Cardiac septum (tissue), 1 donor: ENCODE measurements around the gene XKR8. TPM values are rescaled to one million over a fixed set of nuclear protein-coding genes. Genes with fewer than 3 reads are reported as not detected.

Experiments
- DNase-seq: peaks from one replicate; pipeline ENCODE4 v3.0.0-alpha.2; 2020; ENCODE audit warnings: low spot score
- intact Hi-C: fragments of 100-400 bp; cut with DNase I; formaldehyde crosslinking; loops from one replicate; pipeline ENCODE4 v1.14.0; 2022
- long read RNA-seq: library from polyadenylated mRNA; unstranded; transcript quantifications from one replicate; pipeline ENCODE4 v2.0.0, GENCODE V29; 2021
- total RNA-seq: library from RNA; stranded (reverse); fragmentation: NEBNext Ultra II Directional; extraction: Animal tissue kit (Norgen Biotek cat#: 25700); gene quantifications from one replicate; pipeline ENCODE4 v1.2.1, GENCODE V29; 2021
- donor health status: DM: no; HTN: no; CAD: no.

XKR8 gene, protein sequence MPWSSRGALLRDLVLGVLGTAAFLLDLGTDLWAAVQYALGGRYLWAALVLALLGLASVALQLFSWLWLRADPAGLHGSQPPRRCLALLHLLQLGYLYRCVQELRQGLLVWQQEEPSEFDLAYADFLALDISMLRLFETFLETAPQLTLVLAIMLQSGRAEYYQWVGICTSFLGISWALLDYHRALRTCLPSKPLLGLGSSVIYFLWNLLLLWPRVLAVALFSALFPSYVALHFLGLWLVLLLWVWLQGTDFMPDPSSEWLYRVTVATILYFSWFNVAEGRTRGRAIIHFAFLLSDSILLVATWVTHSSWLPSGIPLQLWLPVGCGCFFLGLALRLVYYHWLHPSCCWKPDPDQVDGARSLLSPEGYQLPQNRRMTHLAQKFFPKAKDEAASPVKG
- total RNA-seq = 3.0 TPM
- long read RNA-seq, partial matches to known transcripts = 1 of 6 reads
- long read RNA-seq, other reads (novel, unspliced or antisense) = 3 of 6 reads

GRCh38 chr1:27959792-27960603 lies at the start of gene XKR8:
Gene XKR8 (plus strand): TSS chr1:27959973. CDS start chr1:27960070, 97 bp downstream.
- peak; percentile 92 for DNase-seq
- intact Hi-C loops = no loop called here

- DNase-seq = no peak
- intact Hi-C loops = no loop called here
Observed at GRCh38 chr1:27912429-27912828, 47.3 kb upstream of the XKR8 start.

- no peak for DNase-seq
Observed at GRCh38 chr1:27915082-27915575, 44.6 kb upstream of the XKR8 start.

DNA sequence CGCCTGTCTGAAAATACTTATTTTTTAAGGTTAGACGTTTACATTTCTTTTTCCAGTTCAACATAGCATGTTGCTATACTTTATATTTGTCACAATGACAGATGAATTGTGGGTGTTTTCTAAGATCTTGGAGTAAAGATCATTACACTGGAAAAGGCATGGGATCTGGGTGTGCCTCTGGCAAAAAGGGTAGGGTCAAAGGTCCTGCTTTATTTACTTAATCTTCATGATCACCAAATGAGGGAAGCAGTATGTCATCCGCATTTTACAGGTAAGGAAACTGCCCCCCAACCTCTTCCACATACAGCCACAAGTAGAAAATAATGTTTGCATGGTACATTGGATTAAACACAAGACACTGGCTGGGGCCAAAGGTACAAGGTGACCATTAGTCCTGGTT lies 37.5 kb upstream of the XKR8 start:
- intact Hi-C loops = no loop called here
- DNase-seq = no peak

More at GRCh38 chr1:27915082-27915575, 44.6 kb upstream of the XKR8 start:
- intact Hi-C loops = no loop called here

DNA sequence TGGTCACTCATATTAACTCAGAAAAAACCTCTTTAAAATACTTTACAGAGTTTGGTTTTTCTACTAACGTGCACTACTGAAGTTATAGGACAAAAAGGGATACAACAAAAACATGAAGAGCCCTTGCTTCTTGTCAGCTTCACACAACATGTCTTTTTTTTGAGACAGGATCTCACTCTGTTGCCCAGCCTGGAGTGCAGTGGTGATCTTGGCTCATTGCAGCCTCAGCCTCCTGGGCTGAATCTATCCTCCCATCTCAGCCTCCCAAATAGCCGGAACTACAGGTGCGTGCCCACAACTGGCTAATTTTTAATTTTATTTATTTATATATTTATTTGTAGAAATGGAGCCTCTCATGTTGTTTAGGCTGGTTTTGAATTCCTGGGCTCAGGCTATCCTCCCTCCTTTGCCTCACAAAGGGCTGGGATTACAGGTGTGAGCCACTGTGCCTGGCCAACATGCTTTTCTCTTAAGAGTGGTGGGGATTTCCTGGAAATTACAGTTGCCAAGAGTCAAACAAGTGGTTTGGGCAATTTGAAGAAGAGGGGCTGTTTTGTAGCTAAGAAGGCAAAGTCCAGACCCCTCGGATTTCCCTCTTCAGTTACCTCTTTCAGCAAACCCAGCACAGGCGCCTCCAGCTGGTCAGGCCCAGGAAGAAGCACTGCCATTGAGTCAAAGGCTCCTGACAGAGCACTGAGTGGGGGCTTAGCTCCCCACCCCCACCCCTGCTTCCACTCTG lies 31.4 kb upstream of the XKR8 start:
- intact Hi-C loops = no loop called here
- DNase-seq = no peak

DNA sequence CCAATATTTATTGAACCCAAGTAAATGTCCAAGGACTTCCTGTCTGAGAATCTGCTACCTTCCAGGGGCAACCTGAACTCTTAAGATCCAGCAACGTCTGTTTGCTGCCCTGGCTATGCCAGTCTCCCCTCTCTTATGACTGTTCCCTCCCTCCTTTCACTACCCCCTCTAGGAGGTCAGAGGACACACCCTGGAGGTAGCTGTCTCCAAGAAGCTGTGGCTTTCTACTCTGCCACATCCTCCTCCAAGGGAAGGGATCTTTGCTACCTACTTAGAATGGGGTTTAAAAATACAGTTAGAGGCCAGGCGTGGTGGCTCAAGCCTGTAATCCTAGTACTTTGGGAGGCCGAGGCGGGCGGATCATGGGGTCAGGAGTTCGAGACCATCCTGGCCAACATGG lies 28.6 kb upstream of the XKR8 start:
- intact Hi-C loops = no loop called here
- DNase-seq = no peak

GRCh38 chr1:27931759-27932158 lies 28.0 kb upstream of the XKR8 start:
- intact Hi-C loops = no loop called here
- DNase-seq = no peak

DNA sequence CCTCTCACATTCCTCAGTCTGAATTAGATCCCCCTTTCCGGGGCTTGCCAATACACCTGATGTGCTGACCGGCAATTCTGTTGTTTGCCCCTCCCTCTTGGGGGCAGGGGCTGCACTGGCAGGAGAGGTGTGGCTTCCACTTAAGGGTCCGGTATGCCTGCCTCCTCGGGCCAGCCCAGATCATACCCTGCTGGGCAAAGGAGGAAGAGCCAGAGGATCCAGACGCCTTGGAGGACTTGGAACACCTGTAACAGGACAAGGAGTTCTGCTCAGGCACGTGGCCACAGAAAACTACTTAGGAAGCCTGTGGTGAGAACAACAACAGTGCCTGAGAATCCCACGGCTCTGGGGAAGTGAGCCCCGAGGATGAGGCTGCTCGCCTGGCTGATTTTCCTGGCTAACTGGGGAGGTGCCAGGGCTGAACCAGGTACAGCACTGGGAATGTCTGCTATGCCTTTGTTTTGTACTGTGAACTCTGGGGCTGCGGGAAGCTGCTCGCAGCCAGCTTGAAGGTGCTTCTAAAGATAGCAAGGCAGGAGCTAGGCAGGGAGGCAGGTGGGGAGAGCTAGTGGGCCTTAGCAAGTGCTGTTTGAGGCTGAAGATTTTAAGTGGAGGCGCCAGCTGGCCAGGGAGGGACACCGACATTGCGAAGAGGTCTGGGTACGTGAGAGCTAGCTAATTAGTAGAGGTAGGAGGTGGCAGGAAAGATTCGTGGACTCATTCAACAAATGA lies 24.8 kb upstream of the XKR8 start, which contains the start of gene SMPDL3B:
TSS of gene SMPDL3B (plus strand) at position 183 of the 732 bp plus-strand sequence. CDS start at position 367, 184 bp downstream.
- intact Hi-C loops = no loop called here

DNA sequence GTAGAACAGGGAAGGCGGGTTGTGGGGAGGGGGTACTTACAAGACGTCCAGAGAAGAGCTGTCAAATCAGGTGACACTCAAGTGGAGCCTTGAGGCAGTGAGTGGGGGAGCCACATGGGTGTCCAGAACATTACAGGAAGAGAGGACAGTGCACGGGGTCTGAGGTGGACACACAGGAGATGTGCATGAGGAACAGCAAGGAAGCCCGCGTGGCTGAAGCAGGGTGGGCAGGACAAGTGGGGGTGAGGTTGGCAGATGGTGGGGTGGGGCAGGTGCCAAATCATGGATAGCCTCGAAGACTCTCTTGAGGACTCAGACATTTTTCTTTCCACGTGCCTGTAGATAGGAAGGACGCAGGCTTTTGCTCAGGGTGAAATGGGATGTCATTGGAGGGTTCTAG lies 24.1 kb upstream of the XKR8 start:
- intact Hi-C loops = no loop called here
- no peak for DNase-seq

More for the DNA sequence above, 24.8 kb upstream of the XKR8 start, which contains the start of gene SMPDL3B:
- DNase-seq = no peak

DNA sequence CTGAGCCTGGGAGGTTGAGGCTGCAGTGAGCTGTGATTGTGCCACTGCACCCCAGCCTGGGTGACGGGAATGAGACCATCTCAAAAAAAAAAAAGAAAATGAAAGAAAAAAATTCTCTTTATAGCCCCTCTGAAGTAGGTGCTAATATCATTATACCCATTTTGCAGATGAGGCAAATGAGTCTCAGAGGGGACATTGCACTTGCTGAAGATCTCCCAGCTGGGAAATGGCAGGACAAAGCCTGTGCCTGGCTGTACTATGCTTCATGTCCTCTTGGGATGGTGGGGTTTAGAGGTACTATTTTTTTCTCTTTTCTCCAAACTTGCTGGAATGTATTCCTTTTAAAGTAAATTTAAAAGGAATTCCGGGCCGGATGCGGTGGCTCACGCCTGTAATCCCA lies 23.4 kb upstream of the XKR8 start:
- DNase-seq = no peak
- intact Hi-C loops = no loop called here

DNA sequence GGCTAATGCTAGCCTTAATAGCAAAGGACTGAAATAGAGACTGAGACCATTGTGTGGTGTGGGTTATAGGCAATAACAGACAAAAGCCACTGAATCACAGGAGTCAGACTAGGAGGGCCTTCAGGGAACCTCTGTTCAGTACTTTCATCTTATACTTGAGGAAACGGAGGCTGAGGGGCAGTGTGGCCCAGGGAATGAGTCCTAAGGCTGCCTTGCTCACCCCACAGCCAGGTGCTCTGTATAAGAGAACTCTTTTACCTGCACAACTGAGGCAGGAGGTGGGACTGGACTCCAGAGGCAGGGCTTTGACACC lies 22.3 kb upstream of the XKR8 start:
- intact Hi-C loops = no loop called here
- no peak for DNase-seq

- DNase-seq = no peak
- intact Hi-C loops = no loop called here
Observed at GRCh38 chr1:27938488-27938887, 21.3 kb upstream of the XKR8 start.

- DNase-seq = peak; percentile 85
- intact Hi-C loops = no loop called here
Observed at GRCh38 chr1:27940297-27940696, 19.5 kb upstream of the XKR8 start.

- intact Hi-C loops = no loop called here
- DNase-seq = no peak
Observed at GRCh38 chr1:27940870-27941560, 18.8 kb upstream of the XKR8 start.

- intact Hi-C loops = no loop called here
- no peak for DNase-seq
Observed at GRCh38 chr1:27941671-27942540, 17.9 kb upstream of the XKR8 start.

GRCh38 chr1:27945020-27945419 lies 14.8 kb upstream of the XKR8 start:
- intact Hi-C loops = no loop called here
- no peak for DNase-seq

DNA sequence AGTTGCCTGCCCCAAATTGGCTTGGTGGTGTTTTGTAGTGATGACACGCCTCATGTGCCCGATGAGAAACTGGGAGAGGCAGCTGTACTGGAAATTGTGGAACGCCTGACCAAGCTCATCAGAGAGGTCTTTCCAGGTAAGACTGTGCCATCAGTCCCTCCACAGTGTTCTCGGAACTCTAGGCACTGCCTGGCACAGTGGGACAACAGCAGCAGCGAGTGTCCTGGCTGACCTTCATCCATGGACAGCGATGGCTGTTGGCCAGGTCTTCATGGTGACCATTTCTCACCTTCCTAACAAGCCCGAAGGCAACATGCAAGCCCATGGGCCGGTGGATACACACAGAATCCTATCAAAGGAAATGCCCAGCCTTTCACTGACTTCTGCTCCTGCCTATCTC lies 10.7 kb upstream of the XKR8 start:
- intact Hi-C loops = no loop called here
- no peak for DNase-seq

DNA sequence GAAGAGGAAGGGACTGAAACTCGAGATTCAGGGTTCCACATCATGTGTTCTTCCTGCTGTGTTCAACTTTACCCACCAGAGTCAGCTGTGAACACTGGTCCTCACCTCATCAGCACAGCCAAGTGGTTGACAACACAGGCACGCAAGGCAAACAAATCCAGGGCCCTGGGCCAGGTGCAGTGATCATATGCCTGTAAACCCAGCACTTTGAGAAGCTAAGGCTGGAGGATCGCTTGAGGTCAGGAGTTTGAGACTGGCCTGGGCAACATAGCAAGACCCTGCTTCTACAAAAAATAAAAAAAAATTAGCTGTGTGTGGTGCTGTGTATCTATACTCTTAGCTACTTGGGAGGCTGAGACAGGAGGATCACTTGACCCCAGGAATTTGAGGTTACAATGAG lies 8.4 kb upstream of the XKR8 start:
- intact Hi-C loops = no loop called here
- no peak for DNase-seq
